HepG2 (cell line): ENCODE measurements around the gene FABP1. TPM values are rescaled to one million over a fixed set of nuclear protein-coding genes. Genes with fewer than 3 reads are reported as not detected.

Experiments
- ATAC-seq: fragments of 200-7000 bp; cut with Tn5 transposase; 3 replicates; pipeline ENCODE4 v1.9.1; 2020; ENCODE audit warnings: mild to moderate bottlenecking, moderate library complexity
- BruUV-seq: library from RNA; stranded (reverse); fragments of 400-500 nt; replicated peaks from 2 replicates; lab custom pipeline; 2021; lab: Mats Ljungman, UMichigan
- CTCF ChIA-PET: fragments of 300-600 bp; formaldehyde crosslinking; extraction: SDS; loops from one replicate; lab custom pipeline; 2021; ENCODE audit warnings: low total read pairs, inconsistent platforms, low intra/inter-chr PET ratio; lab: Yijun Ruan, JAX
- POLR2A ChIA-PET: fragments of 350-600 bp; sonication (Branson Sonifier 250); formaldehyde crosslinking; loops from one replicate; lab custom pipeline; 2020; ENCODE audit warnings: antibody characterized with exemption, inconsistent platforms; lab: Yijun Ruan, JAX
- DNase-seq: peaks from one replicate; pipeline ENCODE4 v3.0.0-alpha.2; 2015; ENCODE audit warnings: low spot score
- FAIRE-seq: peaks from 3 replicates; lab custom pipeline; 2011; peaks lifted over from hg19 to GRCh38; lab: Jason Lieb, UNC
- H2AFZ ChIP-seq: one replicate; pipeline ENCODE4 v1.6.1; 2011; ENCODE audit warnings: low read length, inconsistent platforms
- H3K27ac ChIP-seq: fragments of 300-600 bp; 3 replicates; pipeline ENCODE4 v1.8.0; 2011; ENCODE audit warnings: mixed run types, mild to moderate bottlenecking, mixed read lengths, low read length, inconsistent platforms; ENCODE audit not compliant: insufficient read depth; ENCODE audit errors: extremely low read length
- H3K27me3 ChIP-seq, 2 experiments: fragments of 200-600 bp in 1 of 2; 2 replicates in 1 of 2; 3 replicates in 1 of 2; pipeline versions ENCODE4 v1.6.0 to v1.8.0; 2011; ENCODE audit warnings: low read length in 2 of 2, mild to moderate bottlenecking in 2 of 2, moderate library complexity in 2 of 2, inconsistent platforms in 1 of 2; ENCODE audit not compliant: insufficient read depth in 2 of 2, control insufficient read depth in 1 of 2
- H3K36me3 ChIP-seq, 2 experiments: fragments of 200-600 bp in 1 of 2; replicated peaks in 1 of 2; 2 replicates in 1 of 2; 3 replicates in 1 of 2; pipeline versions ENCODE4 v1.5.1 to v1.8.0; 2011; ENCODE audit warnings: low read length in 2 of 2, inconsistent platforms in 1 of 2; ENCODE audit not compliant: insufficient read depth in 2 of 2, control insufficient read depth in 1 of 2
- H3K4me1 ChIP-seq: 2 replicates; pipeline ENCODE4 v1.5.1; 2012; ENCODE audit warnings: low read length, inconsistent platforms; ENCODE audit not compliant: insufficient read depth
- H3K4me2 ChIP-seq: 2 replicates; pipeline ENCODE4 v1.6.0; 2011; ENCODE audit warnings: low read depth, low read length, inconsistent platforms
- H3K4me3 ChIP-seq, 3 experiments: fragments of 200-600 bp in 1 of 3; sonication (generic), shearing (Covaris generic) in 1 of 3; replicated peaks in 1 of 3; 2 replicates each; pipeline ENCODE4 v1.5.1; 2011 to 2016; ENCODE audit warnings: low read length in 3 of 3, inconsistent platforms in 2 of 3, low read depth in 2 of 3, mild to moderate bottlenecking in 2 of 3, control low read depth in 1 of 3, mixed read lengths in 1 of 3; ENCODE audit not compliant: insufficient read depth in 1 of 3
- H3K79me2 ChIP-seq: one replicate; pipeline ENCODE4 v1.6.1; 2011; ENCODE audit warnings: low read length, inconsistent platforms; ENCODE audit not compliant: insufficient read depth
- H3K9ac ChIP-seq: 2 replicates; pipeline ENCODE4 v1.6.0; 2011; ENCODE audit warnings: mild to moderate bottlenecking, low read depth, low read length, inconsistent platforms; ENCODE audit not compliant: insufficient read depth
- H3K9me3 ChIP-seq: 2 replicates; pipeline ENCODE4 v1.5.1; 2012; ENCODE audit warnings: mild to moderate bottlenecking, low read length
- H4K20me1 ChIP-seq: 2 replicates; pipeline ENCODE4 v1.6.0; 2011; ENCODE audit warnings: inconsistent platforms, mild to moderate bottlenecking, low read length, moderate library complexity; ENCODE audit not compliant: insufficient read depth
- DMAP1 ChIP-seq: IDR thresholded peaks from 2 replicates; pipeline ENCODE4 v1.6.1; 2016
- EP300 ChIP-seq, 3 experiments: sonication (generic) in 1 of 3; formaldehyde crosslinking in 1 of 3; IDR thresholded peaks; 2 replicates each; pipeline versions ENCODE4 v1.5.1 to v1.6.1; 2011 to 2020; ENCODE audit warnings: low read depth in 2 of 3, low read length in 2 of 3, borderline replicate concordance in 1 of 3, improper control_type of control experiment in 1 of 3, mild to moderate bottlenecking in 1 of 3, missing genetic modification reagents in 1 of 3, moderate library complexity in 1 of 3
- ESRRA ChIP-seq: sonication (generic); formaldehyde crosslinking; IDR thresholded peaks from 2 replicates; pipeline ENCODE4 v1.5.1; 2020; ENCODE audit warnings: mild to moderate bottlenecking, low read depth, missing genetic modification reagents
- GATA4 ChIP-seq: sonication (generic); IDR thresholded peaks from 2 replicates; pipeline ENCODE4 v1.6.1; 2016; ENCODE audit warnings: antibody characterized with exemption, low read depth, borderline replicate concordance
- HMG20A ChIP-seq: IDR thresholded peaks from 2 replicates; pipeline ENCODE4 v1.6.1; 2016; ENCODE audit warnings: borderline replicate concordance
- HNRNPL ChIP-seq: fragments of 200-400 bp; formaldehyde crosslinking; IDR thresholded peaks from 2 replicates; pipeline ENCODE4 v1.6.1; 2017; ENCODE audit warnings: mild to moderate bottlenecking, low read depth, low read length
- MEIS1 ChIP-seq: sonication (generic); formaldehyde crosslinking; IDR thresholded peaks from 2 replicates; pipeline ENCODE4 v1.9.0; 2021; ENCODE audit warnings: mild to moderate bottlenecking, missing genetic modification reagents, moderate library complexity, borderline replicate concordance
- TERF1 ChIP-seq: sonication (generic); formaldehyde crosslinking; IDR thresholded peaks from 2 replicates; pipeline ENCODE4 v1.8.0; 2022; ENCODE audit warnings: mild to moderate bottlenecking, missing genetic modification reagents, moderate library complexity
- ZBTB25 ChIP-seq: IDR thresholded peaks from 2 replicates; pipeline ENCODE4 v1.6.1; 2018; ENCODE audit warnings: missing genetic modification reagents
- ZEB1 ChIP-seq: IDR thresholded peaks from 2 replicates; pipeline ENCODE4 v1.6.1; 2012; ENCODE audit warnings: mild to moderate bottlenecking, low read depth, inconsistent platforms; ENCODE audit not compliant: insufficient replicate concordance
- ZFY ChIP-seq: sonication (generic); formaldehyde crosslinking; IDR thresholded peaks from 2 replicates; pipeline ENCODE4 v1.4.0; 2020; ENCODE audit warnings: missing genetic modification reagents
- ZNF160 ChIP-seq: sonication (generic); formaldehyde crosslinking; IDR thresholded peaks from 2 replicates; pipeline ENCODE4 v1.8.0; 2022; ENCODE audit warnings: mild to moderate bottlenecking, inconsistent platforms, missing genetic modification reagents
- ZNF430 ChIP-seq: sonication (generic); formaldehyde crosslinking; IDR thresholded peaks from 2 replicates; pipeline ENCODE4 v1.9.0; 2021; ENCODE audit warnings: mild to moderate bottlenecking, missing genetic modification reagents
- ZSCAN25 ChIP-seq: sonication (generic); formaldehyde crosslinking; IDR thresholded peaks from 2 replicates; pipeline ENCODE4 v1.8.0; 2022; ENCODE audit warnings: mild to moderate bottlenecking, missing genetic modification reagents
- WGBS: methylation state at CpG from one replicate; pipeline ENCODE4 v1.1.6; 2017; ENCODE audit warnings: low lambda C conversion rate; 5-methylcytosine and 5-hydroxymethylcytosine counted together
- in situ Hi-C: cut with HindIII; loops from 2 replicates; pipeline ENCODE4 v1.10.0; 2017; ENCODE audit warnings: low pct_unique_long_range_greater_than_20kb; ENCODE audit not compliant: extremely low pct_ligation_motif_present
- intact Hi-C: fragments of 100-400 bp; cut with micrococcal nuclease; formaldehyde crosslinking; loops from one replicate; pipeline ENCODE4 v1.10.0; 2022; ENCODE audit not compliant: unreplicated experiment
- polyA plus RNA-seq, 8 experiments: library from polyadenylated mRNA; depleted of rRNA in 3 of 8; stranded (reverse) in 7 of 8; unstranded in 1 of 8; fragments of >200 nt; fragmentation: Illumina TruSeq in 4 of 8; extraction: Trizol in 4 of 8; gene quantifications; 2 replicates each; pipeline versions ENCODE4 v1.2.1 to v1.2.3, GENCODE V29; 2011 to 2016; ENCODE audit warnings: low read depth in 4 of 8, missing spikeins in 1 of 8, mixed read lengths in 1 of 8; ENCODE audit not compliant: insufficient read depth in 1 of 8
- total RNA-seq, 5 experiments: library from RNA; depleted of rRNA; stranded (reverse); fragments of >200 nt; fragmentation: Illumina TruSeq; extraction: Trizol; gene quantifications; 2 replicates each; pipeline ENCODE4 v1.2.3, GENCODE V29; 2016; ENCODE audit warnings: low read depth in 1 of 5
- TF ChIP-seq, protein P1 (sequence below): sonication (generic); formaldehyde crosslinking; IDR thresholded peaks from 2 replicates; pipeline ENCODE4 v1.5.0; 2020; ENCODE audit warnings: missing genetic modification reagents
- TF ChIP-seq, protein P2 (sequence below): sonication (generic); formaldehyde crosslinking; IDR thresholded peaks from 2 replicates; pipeline ENCODE4 v1.4.0; 2020; ENCODE audit warnings: missing genetic modification reagents, low read depth, mild to moderate bottlenecking, borderline replicate concordance
- TF ChIP-seq, protein P3 (sequence below): sonication (generic); IDR thresholded peaks from 2 replicates; pipeline ENCODE4 v1.6.1; 2016; ENCODE audit warnings: low read depth, borderline replicate concordance

FABP1 gene
- total and polyA plus RNA-seq, 2 of the 13 experiments (the other 11 are each of a cell fraction or from before 2014, with no cell fraction given) = 644 to 1,608 TPM

- Histone ChIP-seq H3K9me3 (no peaks in the 10 kb centered on the region), H3K4me3 (peak overlapping the region in 1 of 3 experiments; percentile 18; a peak in 1 of 6 replicates), H3K36me3 (peaks cover 0 to 2% of the 10 kb centered on the region in 2 experiments; a peak in 3 of 5 replicates), H2AFZ (no peak overlapping the region), H3K79me2 (peaks cover 16% of the 10 kb centered on the region), H3K9ac (peak overlapping the region; percentile 34), H3K4me1 (peaks cover 89% of the 10 kb centered on the region), H3K4me2 (peak overlapping the region; percentile 63), H4K20me1 (peaks cover 7% of the 10 kb centered on the region; the same call in 1 of the 2 replicates), H3K27me3 (no peaks in the 10 kb centered on the region; a peak in 1 of 5 replicates), H3K27ac (peak overlapping the region; percentile 75)
- ChIA-PET CTCF (no interaction called here), POLR2A (interaction anchor here (1.1 to 3.1 kb wide), 11 partner anchors 8 to 115 kb away, joined by 3 to 19 read pairs (median 6); partner anchors contain the start of gene RNU2-63P)
- intact Hi-C loops = no loop called here
- no TSS peak for BruUV-seq
- DNase-seq = peak; percentile 75
- peak; percentile 22 for ATAC-seq
- 50% methylated on average over 9 of the region's 9 CpGs for WGBS
- peak; percentile 49 for FAIRE-seq
- in situ Hi-C loops = no loop called here
- TF ChIP-seq, protein P1, sequence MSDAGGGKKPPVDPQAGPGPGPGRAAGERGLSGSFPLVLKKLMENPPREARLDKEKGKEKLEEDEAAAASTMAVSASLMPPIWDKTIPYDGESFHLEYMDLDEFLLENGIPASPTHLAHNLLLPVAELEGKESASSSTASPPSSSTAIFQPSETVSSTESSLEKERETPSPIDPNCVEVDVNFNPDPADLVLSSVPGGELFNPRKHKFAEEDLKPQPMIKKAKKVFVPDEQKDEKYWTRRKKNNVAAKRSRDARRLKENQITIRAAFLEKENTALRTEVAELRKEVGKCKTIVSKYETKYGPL (CRISPR knock-in tag) = no peak
- TF ChIP-seq ESRRA (CRISPR knock-in tag) (no peak), TERF1 (CRISPR knock-in tag) (no peak), ZSCAN25 (peak; percentile 65; the same call in 1 of the 2 replicates), HNRNPL (peak; percentile 92), ZFY (peak; percentile 58), DMAP1 (CRISPR knock-in tag) (peak; percentile 31; the same call in 1 of the 2 replicates), ZNF160 (0 out of 2 replicates have a peak, but pooled peaks have one; percentile 32), GATA4 (peak; percentile 78; the same call in 1 of the 2 replicates), HMG20A (peak; percentile 69; the same call in 1 of the 2 replicates), EP300 (IDR thresholded peaks at IDR 0.05; ENCODE audit: low read depth in 2 of 2, low read length in 2 of 2) (peak in 1 of 2 experiments; percentile 95; a peak in 2 of 4 replicates), EP300 (CRISPR knock-in tag; IDR thresholded peaks at IDR 0.05; ENCODE audit: borderline replicate concordance) (peak; percentile 27; the same call in 1 of the 2 replicates), MEIS1 (CRISPR knock-in tag) (peak; percentile 12; the same call in 1 of the 2 replicates), ZBTB25 (CRISPR knock-in tag) (no peak), ZNF430 (CRISPR knock-in tag) (peak; percentile 67; the same call in 1 of the 2 replicates), ZEB1 (peak; percentile 3)
- TF ChIP-seq, protein P2, sequence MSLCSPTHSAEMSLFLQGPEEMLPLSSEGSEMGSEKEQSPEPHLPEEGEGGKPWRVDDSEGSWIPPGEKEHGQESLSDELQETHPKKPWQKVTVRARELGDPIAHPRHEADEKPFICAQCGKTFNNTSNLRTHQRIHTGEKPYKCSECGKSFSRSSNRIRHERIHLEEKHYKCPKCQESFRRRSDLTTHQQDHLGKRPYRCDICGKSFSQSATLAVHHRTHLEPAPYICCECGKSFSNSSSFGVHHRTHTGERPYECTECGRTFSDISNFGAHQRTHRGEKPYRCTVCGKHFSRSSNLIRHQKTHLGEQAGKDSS (CRISPR knock-in tag) = no peak
- TF ChIP-seq, protein P3, sequence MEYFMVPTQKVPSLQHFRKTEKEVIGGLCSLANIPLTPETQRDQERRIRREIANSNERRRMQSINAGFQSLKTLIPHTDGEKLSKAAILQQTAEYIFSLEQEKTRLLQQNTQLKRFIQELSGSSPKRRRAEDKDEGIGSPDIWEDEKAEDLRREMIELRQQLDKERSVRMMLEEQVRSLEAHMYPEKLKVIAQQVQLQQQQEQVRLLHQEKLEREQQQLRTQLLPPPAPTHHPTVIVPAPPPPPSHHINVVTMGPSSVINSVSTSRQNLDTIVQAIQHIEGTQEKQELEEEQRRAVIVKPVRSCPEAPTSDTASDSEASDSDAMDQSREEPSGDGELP = peak; percentile 30; the same call in 1 of the 2 replicates
These were observed 3.5 kb upstream of the FABP1 start for GRCh38 chr2:88131201-88131998.
